ENCODE measurements around the gene PLRG1.
A peak's percentile ranks its signal among the peaks of the same experiment; 100 is the strongest.
"Not testable (repeated sequence)": the region's sequence is repeated elsewhere in the genome, so short reads cannot be mapped to it uniquely, and the experiment has no call there.

The PLRG1 gene

DNA sequence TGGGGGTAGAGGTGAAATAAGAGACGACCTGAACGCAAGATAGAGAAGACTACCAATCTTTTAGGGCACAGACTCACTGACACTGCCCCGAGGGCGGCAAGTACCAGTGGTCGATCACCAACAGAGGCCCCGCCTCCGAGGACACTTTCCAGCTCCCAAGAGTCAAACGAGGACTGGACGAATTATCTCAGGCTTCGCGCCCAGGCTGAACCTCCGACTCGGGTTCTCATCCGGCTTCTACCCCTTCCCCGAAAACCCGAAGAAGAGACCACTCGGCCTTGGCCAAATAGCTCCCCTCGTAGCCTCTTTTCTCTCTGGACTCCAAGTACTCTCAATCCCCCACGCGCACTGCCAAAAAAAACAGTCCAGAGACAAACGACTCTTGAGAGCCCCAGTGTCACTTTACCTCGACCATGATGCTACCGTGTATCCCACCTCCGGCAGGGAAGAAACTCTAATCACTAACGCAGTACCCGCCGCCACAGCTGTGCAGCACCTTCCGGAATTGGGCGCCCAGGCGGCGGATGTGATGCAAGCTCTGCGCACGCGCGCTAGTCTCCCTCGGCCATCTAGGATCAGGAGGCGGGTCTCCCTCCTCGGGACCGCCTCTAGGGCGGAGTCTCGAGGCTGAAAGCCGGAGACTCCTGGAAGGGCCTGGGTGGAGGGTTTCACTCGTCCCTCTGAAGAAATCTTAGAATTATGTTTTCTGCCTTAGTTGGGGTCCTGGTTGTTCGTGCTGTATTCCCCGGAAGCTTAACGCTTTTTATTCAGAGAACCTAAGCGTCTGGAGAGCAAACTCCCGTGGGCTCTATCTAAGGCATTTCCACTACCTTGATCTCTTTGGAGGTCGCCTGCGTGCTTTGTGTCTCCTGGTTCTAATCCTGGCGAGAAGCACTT is at the start of gene PLRG1:
TSS of gene PLRG1 (minus strand) at position 507 of the 897 bp plus-strand sequence. CDS start at position 415, 92 bp downstream.
- DNase-seq: peak; percentile 91 to 93

DNA sequence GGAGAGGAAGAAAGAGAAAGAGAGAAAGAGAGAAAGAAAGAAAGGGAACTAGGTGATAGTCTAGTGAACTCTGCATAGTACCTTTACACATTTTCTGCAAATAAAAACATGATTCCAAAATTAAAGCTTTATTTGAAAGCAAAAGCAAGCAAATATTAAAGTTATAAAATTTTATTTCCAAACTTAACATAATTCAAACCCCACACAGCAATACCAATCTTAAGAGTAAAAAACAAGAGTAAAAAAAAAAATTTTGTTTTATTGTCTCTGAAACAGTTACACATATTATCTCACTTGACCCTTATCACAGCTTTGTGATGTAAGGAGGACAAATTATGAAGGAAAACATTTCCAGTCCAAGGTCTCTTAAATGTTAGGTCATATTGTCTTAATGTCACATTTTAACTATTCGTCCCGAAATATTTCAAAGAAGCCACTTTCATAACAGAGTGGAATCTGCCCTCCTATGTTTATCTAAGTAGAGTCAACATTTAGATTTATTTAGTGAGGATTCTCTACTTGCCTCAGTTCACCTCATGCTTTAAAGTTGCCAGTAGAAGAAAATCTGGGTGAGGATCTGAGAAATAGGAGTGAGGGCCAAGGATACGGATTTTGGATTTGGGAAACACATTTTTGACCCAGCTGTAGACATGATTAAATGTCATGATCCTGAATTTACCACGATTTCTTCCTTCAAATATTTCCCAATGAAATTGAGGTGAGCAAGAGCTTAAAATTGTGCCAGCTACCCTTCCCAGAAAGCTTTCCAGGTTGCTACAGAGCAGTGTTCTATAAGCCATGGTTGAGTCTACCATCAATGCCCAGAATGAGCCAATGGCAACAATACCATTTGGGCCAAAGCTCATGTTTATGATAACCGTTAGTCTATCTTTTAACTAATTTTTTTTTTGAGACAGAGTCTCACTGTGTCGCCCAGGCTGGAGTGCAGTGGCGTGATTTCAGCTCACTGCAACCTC is 47.9 kb upstream of the PLRG1 start:
- no peak for DNase-seq

DNA sequence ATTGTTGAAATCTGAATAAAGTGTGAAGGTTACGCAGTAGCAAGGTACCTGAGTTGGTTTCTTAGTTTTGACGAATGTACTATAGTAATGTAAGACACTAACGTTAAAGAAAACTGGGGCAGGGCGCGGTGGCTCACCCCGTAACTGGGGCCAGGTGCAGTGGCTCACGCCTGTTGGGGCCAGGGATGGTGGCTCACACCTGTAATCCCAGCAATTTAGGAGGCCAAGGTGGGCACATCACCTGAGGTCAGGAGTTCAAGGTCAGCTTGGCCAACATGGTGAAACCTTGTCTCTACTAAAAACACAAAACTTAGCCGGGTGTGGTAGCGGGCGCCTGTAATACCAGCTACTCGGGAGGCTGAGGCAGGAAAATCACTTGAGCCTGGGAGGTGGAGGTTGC is 47.1 kb upstream of the PLRG1 start:
- not testable (repeated sequence) for DNase-seq

DNA sequence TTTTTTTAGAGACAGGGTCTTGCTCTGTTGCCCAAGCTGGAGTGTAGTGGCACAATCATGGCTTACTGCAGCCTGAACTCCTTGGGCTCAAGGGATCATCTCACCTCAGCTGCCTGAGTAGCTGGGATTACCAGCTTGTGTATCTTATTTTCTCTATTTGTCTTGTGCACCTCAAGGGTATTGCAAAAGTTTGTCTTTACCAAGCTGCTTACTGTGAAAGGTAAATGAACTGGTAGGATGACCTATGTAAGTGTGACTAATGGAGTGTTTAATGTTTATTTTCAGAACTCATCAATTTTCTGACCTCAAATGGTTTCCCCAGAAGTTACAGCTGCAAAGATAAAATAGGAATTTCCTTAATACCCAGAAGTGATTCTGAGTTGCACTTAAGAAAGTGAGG is 45.6 kb upstream of the PLRG1 start:
- DNase-seq: no peak

DNA sequence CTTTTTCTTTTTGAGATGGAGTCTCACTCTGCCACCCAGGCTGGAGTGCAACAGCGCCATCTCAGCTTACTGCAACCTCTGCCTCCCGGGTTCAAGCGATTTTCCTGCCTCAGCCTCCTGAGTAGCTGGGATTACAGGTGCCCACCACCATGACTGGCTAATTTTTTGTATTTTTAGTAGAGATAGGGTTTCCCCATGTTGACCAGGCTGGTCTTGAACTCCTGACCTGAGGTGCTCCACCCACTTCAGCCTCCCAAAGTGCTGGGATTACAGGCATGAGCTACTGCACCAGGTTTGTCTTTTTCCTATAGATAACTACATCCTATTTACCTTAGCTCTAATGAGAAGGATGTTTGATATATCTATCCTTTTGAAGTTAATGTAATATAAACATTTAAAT is 44.1 kb upstream of the PLRG1 start:
- DNase-seq: not testable (repeated sequence)

DNA sequence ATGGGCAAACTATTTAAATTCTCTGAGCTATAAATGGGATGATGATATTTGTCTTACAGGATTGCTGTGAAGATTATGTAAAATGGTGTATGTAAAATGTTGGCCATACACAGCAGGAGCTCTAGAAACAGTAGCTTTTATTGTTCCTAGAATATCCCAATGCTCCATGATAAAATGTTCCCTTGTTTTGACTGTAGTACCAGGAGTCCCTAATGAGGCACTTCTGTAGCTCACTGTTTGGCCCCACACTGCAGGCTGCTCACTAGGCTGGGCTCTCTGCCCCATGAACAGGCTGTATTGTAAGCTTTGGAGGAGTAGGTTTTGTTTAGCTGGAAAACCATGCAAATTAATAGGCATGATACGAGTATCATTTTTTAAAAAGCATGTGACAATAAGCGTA is 43.7 kb upstream of the PLRG1 start:
- DNase-seq: no peak

- no peak for DNase-seq
These were observed 41.7 kb upstream of the PLRG1 start for GRCh38 chr4:154591890-154592289.

GRCh38 chr4:154590329-154591006 is 40.3 kb upstream of the PLRG1 start, which contains the start of gene FGA:
Gene FGA (minus strand): TSS chr4:154590742. CDS start chr4:154590687, 55 bp downstream.
- DNase-seq: no peak

DNA sequence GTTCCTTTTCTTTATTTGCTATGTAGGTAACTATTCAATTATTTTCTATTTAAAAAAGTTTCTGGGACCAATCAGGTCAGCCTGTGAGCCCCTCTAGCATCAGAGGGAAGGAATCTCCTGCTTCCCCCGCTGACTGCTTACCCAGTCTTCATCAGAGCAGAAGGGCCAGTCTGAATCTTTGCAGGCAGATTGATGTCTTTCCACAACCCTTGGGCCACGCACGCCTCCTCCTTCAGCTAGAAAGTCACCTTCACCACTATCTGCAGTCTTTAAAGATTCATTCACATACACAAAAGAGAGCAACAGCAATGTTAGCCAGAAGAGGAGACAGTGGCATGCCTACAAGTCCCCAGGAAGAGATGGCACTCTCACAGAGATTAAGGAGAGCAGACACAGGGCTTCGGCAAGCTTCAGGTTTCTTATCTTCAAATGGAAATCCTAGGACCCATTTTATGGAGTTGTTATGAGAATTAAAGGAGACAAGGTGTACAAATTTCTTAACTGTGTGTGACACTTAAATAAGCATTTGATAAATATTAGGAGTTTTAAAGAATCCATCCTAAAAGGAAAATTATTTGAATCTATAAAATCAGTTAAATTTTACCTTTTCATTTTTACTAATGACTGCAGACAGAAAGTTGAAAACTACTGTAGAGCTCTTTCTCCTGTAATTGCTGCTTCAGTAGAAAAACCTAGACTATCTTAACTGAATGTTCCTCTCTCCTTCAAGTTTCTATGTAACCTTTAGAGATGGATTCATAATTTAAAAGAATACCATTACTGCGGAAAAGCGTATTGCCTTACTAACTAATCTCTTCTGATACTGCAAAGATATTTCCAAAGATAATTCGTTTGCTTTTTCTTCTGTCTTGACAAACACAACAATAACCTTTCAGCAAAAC is 39.3 kb upstream of the PLRG1 start:
- DNase-seq: no peak

DNA sequence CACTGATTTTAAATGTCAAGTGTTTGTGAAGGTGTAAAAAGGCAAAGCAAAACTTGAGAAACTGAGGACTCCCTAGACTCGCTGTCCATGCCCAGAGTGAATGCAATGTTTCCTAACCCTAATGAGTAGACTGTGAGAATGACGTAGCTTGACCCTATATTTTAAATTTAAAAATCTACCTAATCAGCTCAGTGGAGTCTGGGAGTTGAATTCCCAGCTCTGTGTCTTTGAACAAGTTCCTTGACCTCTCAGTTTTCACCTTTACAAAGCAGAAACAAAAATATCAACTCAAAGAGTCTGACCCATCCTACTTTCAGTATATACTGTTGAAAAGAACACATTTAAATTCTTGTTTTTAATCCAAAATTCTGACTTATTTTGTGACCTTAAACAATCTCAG is 38.0 kb upstream of the PLRG1 start:
- DNase-seq: no peak

DNA sequence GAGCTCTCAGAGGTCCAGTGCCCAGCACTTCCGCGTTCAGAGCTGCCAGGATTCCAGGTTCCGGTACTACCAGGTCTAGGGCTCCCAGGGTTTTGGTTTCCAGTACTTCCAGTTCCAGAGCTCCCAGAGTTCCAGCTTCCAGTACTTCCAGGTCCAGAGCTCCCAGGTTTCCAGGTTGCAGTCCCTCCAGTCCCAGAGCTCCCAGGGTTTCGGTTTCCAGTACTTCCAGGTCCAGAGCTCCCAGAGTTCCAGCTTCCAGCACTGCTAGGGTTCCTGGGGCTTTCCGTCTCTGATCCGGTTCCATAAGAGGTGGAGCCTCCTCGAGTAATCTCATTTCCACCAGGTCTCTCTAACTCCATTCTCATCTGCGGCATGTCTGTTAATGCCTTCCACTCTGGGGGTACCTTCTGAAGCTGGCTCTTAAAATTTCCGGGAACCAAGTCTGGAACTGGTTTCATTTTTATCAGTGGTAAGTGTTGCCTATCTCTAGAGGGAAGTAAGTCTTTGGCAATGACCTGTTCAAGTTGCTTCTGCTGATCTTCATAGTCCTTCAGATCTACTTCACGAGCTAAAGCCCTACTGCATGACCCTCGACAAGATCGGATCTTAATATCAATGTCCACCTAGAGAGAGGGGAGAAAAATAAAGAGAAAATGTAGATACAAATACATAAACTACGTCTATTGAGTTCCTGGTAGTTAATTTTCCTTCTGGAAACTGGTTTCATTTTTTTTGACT is 36.3 kb upstream of the PLRG1 start:
- no peak for DNase-seq

GRCh38 chr4:154585369-154586018 is 35.3 kb upstream of the PLRG1 start:
- no peak for DNase-seq

DNA sequence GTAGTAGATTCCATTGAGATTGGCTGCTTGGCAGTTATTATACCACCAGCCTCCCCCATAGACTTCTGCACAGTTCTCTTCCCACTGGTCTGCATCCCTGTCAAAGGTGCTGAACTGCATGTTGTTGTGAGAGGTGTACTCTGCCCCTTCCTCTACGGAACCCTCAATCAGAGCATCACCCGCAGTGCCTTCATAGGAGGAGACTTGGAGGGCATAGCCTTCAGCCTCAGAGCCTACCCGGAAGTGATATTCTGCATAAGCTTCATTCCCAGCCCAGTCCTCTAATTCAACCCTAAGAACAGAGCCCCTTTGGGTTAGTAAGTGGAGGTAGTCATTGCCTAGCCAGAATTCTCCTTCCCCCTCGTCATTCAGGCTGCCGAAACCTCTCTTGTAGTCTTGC is 34.1 kb upstream of the PLRG1 start:
- DNase-seq: no peak

GRCh38 chr4:154583677-154584076 is 33.5 kb upstream of the PLRG1 start:
- no peak for DNase-seq

DNA sequence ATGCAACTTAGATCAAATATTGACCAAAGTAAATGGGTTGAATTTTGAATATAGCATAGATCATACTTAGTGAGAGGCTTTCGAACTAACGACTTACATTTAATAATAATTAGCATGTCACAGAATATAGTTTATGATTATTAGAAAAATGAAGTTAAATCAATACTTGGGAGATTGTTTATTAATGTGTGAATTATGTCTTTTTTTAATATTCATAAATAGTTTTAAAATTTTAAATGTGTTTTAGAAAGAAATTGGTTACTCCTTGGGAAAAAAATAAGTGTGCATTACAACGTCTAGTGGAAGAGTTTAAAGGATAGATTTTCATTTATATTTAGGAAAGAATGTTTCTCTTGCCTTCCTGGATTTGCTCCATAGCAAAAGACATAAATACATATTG is 33.0 kb upstream of the PLRG1 start:
- no peak for DNase-seq

GRCh38 chr4:154582723-154583122 is 32.5 kb upstream of the PLRG1 start:
- DNase-seq: no peak

- DNase-seq: no peak
These were observed 29.7 kb upstream of the PLRG1 start for GRCh38 chr4:154579927-154580326.

- DNase-seq: no peak
These were observed 28.7 kb upstream of the PLRG1 start for GRCh38 chr4:154578919-154579318.

GRCh38 chr4:154577324-154577723 is 27.1 kb upstream of the PLRG1 start:
- no peak for DNase-seq

DNA sequence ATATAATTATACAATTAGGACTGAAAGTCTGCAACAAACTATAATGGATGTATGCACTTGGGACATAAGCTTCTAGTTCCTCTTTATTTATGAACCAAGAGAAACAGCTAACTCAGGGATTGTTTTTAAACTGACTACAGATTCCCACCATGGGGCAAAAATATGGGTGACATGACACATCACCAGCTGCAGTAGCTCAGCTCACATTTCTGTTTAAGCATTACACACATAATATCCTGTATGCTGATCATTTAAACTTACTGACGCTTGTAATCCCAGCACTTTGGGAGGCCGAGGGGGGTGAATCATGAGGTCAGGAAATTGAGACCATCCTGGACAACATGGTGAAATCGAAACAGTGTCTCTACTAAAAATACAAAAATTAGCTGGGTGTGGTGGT is 24.1 kb upstream of the PLRG1 start:
- no peak for DNase-seq

All from Kasumi-1 (cell line).